IPS-18c (cell line): ENCODE data around the gene AQP5.

Experiments used
- H3K4me3 ChIP-seq: 2 replicates; pipeline ENCODE4 v1.7.0; 2013; ENCODE audit warnings: low read depth, mild to moderate bottlenecking, low read length, moderate library complexity; ENCODE audit not compliant: insufficient read depth
- H3K9me3 ChIP-seq: one replicate; pipeline ENCODE4 v1.6.1; 2013; ENCODE audit warnings: mild to moderate bottlenecking, low read length, moderate library complexity; ENCODE audit not compliant: control insufficient read depth, insufficient read depth

The AQP5 gene

DNA sequence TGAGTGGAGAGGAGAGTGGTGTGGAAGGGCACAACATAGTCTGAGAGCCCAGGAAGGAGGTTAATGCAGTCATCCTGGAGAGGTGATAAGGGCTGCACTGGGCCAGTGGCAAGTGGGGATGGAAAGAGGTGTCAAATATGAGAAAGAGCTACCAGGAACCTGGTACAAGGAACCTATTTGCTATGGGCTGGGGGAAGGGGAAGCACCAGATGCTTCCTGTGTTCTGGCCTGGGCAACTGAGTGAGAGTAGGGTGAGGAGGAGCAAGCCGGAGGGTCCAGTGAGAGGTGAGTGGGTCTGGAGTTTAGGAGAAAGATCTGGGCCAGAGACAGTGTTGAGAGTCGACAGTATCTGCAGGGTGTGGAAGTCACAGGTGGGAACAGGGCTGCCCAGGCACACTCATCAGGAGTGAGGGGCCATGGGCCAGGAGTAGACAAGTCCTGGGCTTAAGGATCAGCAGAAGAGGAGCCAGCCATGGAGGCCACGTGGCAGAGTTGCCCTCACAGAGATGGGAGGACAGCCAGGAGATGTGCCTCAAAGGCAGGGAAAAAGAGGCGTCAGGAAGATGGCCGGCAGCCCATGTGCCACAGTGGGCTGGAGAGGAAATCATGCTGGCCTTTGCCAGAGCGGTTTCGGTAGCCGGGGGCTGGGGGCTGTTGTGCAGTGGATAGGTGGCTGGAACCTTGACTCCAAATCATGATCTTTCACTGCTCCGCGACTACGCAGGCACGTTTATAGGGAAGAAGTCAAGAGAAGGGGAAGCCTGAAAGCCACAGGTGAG lies 8.2 kb downstream of the AQP5 start:
- Histone ChIP-seq H3K4me3 (no peak overlapping the region), H3K9me3 (no peaks in the 10 kb centered on the region)

DNA sequence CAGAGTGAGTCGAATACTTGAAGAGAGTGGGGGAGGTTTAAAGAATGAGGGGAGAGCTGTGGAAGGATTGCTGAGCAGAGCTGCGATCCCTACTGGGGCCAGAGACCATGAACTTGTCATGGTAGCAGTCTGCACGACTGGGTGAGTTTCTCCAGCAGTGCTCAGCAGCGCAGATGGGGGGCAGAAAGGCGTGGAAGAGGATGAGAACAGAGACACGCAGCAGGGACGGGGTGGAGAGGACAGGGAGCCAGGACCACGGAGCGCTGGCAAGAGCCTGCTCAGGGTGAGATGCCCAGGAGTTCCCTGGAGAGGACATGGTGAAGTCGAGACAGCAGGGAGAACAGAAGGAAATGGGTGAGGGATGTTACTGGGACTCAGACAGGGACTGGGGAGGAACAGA lies 9.0 kb downstream of the AQP5 start:
- no peak overlapping the region for H3K4me3 ChIP-seq
- H3K9me3 ChIP-seq: no peaks in the 10 kb centered on the region

- no peak overlapping the region for H3K4me3 ChIP-seq
- H3K9me3 ChIP-seq: no peaks in the 10 kb centered on the region
Measured at GRCh38 chr12:49971141-49971540, 9.5 kb downstream of the AQP5 start.

- H3K9me3 ChIP-seq: no peaks in the 10 kb centered on the region
- H3K4me3 ChIP-seq: no peak overlapping the region
Measured at GRCh38 chr12:49972129-49972528, 10.5 kb downstream of the AQP5 start.

DNA sequence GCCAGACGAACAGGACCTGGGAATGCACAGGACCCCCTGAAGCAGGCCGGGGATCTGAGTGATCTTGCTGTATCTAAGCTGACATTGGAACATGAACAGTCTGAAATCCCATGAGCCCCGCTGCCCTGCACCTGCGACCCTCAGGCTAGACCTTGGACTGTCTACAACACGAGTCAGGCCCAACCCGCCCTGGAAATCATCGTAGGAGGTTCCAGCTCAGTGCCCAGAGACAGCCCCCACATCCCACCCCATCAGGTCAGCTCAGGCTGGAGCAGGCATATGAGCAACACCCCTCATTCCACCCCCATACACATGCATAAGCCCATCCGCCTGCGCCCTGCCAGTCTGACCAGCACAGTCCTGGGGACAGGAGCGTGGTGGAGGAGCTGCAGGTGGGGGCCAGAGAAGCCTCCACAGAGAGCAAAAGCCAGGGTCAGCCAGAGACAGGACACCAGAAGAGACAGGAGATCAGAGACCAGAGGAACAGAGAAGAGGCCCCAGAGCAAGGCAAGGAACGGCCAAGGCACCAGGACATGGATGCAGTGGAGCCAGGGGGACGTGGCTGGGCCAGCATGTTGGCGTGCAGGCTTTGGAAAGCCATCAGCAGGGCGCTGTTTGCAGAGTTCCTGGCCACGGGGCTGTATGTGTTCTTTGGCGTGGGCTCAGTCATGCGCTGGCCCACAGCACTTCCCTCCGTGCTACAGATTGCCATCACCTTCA lies 11.1 kb downstream of the AQP5 start, which contains the start of gene AQP6:
TSS of gene AQP6 (plus strand) at position 307 of the 720 bp plus-strand sequence. CDS start at position 534, 227 bp downstream.
- Histone ChIP-seq H3K9me3 (no peaks in the 10 kb centered on the region), H3K4me3 (no peak within 1 kb of the TSS)

GRCh38 chr12:49973361-49973830 lies 11.7 kb downstream of the AQP5 start:
- Histone ChIP-seq H3K9me3 (no peaks in the 10 kb centered on the region), H3K4me3 (no peak overlapping the region)

- Histone ChIP-seq H3K4me3 (no peak overlapping the region), H3K9me3 (no peaks in the 10 kb centered on the region)
Measured at GRCh38 chr12:49974231-49974675, 12.6 kb downstream of the AQP5 start.

DNA sequence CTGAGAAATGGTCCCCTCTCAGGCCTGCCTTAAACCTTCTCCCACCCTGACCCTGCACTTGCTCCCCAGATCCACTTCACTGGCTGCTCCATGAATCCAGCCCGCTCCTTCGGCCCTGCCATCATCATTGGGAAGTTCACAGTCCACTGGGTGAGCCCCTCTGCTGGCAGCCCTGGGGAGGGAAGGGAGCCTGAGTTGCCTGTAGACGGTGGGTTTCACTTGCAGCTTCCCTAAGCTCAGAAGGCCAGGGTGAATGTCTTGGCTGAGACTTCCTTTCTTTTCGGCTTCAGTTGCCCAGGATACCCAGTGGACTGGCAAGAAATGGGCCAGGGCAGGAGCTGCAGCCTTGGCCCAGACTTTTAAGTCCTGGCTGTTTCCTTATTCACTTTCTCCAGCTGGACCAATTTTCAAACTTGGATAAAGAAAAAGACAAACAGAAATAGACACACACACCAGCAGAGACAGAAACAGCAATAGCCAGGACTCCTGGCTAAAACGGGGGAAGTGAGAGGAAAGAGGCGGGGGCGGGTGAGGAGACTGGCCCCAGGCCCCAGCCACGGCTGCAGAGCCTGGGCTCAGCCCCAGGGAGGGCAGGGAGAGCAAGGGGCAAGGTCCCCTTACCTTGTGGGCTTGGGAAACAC lies 13.1 kb downstream of the AQP5 start:
- Histone ChIP-seq H3K9me3 (no peaks in the 10 kb centered on the region), H3K4me3 (no peak overlapping the region)

DNA sequence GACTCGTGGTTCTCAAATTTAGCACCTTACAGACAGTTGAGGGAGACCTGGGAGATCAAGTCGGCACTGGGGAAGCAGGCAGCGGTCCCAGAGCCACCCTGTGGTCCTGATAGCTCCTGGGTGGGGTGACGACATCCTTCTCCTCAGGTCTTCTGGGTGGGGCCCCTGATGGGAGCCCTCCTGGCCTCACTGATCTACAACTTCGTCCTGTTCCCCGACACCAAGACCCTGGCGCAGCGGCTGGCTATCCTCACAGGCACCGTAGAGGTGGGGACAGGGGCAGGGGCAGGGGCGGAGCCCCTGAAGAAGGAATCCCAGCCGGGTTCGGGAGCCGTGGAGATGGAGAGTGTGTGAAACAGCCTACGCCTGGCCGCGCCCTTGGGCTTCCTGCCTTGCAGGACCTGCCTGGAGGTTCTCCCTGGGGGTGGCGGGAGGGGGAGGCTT lies 13.7 kb downstream of the AQP5 start:
- H3K9me3 ChIP-seq: no peaks in the 10 kb centered on the region
- H3K4me3 ChIP-seq: no peak overlapping the region

GRCh38 chr12:49976557-49976956 lies 14.9 kb downstream of the AQP5 start:
- Histone ChIP-seq H3K4me3 (no peak overlapping the region), H3K9me3 (no peaks in the 10 kb centered on the region)

DNA sequence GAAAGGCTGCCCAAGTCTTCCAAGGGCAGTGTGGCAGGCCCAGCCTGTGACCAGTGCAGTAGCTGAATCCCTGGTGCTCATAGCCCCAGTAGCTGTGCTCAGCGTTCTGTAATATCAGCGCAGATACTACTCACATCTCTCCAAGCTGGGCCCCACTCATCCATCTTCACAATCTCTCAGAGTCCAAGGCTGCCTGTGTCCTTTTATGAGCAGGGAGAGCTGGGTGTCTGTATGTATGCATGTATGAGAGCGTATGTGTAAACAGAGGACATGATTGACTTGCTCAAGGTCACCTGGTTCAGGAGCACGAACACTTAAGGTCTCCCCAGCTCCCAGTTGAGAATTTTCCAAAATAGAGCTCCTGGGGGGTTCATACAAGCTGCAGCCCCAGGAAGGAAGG lies 16.5 kb downstream of the AQP5 start:
- H3K4me3 ChIP-seq: no peak overlapping the region
- no peaks in the 10 kb centered on the region for H3K9me3 ChIP-seq

GRCh38 chr12:49979016-49979586 lies 17.4 kb downstream of the AQP5 start:
- H3K4me3 ChIP-seq: no peak overlapping the region

DNA sequence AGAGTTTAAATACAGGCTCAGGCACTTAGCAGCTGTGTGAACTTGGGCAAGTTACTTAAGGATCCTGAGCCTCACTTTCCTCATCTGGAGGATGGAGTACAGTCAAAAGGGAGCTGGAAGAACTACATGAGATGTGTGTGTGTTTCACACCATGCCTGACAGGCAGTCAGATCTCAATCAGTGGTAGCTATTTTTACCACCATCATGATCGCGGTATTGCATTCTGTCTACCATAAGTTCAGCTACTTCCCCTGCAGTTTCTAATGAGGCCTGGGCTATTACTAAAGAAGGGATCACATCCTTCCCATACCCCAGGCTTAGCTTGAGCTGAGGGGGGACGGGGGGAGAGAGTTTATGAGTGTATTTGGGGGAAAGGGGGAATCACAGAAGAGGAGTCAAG lies 18.1 kb downstream of the AQP5 start:
- Histone ChIP-seq H3K9me3 (no peaks in the 10 kb centered on the region), H3K4me3 (no peak overlapping the region)

More at GRCh38 chr12:49979016-49979586, 17.4 kb downstream of the AQP5 start:
- H3K9me3 ChIP-seq: no peaks in the 10 kb centered on the region

DNA sequence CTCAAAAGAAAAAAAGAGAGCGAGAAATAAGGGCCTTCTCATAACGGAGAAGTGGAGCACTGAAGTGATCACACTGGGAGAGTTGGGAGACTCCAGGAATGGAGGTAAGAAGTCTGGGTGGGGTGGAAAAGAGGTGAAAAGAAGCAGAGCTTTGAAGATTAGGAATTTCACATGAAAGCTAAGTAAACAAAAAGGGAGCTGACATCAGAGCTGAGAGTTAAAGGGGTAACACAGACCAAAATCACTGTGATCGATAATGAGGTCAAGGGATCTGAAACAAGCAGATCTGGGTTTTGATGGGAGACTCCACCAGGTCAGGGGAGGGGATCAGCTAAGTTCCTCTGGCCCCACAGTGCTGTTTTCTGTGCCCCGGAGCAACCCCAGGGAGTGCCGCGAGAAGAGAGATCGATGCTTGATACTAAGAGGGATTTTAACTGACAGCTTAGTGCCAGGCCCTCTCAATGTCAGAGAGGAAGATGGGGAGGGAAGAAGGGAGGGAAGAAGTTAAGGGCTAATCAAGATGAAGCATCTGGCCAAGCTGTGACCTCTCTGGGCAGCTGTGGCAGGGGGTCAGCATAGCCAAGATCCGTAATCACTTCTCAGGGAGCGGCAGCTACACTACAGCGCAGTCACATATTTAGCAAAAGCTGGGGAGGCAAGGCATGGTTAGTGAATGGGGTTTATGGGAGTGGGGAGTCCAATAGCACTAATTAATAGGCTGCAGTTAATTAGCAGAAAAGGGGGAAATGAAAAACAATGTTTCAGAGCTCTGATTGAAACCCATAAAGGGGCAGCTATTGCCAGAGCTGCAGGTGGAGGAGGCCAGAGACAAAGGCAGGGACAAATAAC lies 19.1 kb downstream of the AQP5 start:
- Histone ChIP-seq H3K4me3 (no peak overlapping the region), H3K9me3 (no peaks in the 10 kb centered on the region)

DNA sequence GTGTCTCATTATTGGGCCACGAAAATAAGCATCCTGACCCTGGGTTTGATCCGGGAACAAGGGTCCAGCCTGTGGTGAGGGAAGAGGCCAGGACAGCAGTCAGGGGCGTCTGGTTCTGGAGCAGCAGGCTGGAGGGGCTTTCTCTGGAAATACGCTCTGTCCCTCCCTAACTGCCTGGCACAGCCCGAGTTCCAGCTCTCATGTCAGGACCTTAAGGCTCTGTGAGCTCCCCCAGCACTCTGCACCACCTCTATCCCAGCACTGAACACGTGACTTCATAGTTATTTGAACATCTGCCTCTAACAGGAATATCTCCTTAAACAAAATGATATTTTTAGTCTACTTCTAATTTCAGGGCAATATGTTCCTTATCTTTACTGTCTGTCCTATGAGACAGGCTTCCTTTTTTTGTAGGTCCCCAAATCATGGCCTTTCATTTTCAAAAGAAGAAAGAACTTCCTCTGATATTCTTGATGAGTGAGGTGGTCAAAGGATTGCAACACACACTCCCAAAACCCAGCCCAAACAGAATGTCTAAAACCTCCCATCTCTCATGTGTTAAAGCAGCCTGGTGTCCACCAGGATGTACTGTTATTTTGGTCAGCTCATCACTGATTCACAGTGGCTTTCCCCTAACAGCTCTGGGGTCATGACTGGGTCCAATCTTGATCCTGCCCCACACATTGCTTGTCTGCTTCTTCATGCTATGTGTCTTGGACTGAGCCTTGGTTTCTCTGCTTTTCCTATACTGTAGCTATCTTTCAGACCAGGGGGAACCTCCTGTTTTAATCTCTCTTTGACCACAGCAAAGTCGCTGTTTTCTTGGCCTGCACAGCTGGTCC lies 20.8 kb downstream of the AQP5 start:
- Histone ChIP-seq H3K9me3 (no peaks in the 10 kb centered on the region), H3K4me3 (no peak overlapping the region)

- Histone ChIP-seq H3K4me3 (no peak overlapping the region), H3K9me3 (no peaks in the 10 kb centered on the region)
Measured at GRCh38 chr12:49983892-49984291, 22.2 kb downstream of the AQP5 start.
